IPS-11a (cell line): ENCODE data around the gene TWNK.
A peak's percentile ranks its signal among the peaks of the same experiment; 100 is the strongest.

ENCODE experiments used
- H3K4me3 ChIP-seq: one replicate; pipeline ENCODE4 v1.5.1; 2013; ENCODE audit warnings: low read depth, low read length, control low read depth

The TWNK gene

DNA sequence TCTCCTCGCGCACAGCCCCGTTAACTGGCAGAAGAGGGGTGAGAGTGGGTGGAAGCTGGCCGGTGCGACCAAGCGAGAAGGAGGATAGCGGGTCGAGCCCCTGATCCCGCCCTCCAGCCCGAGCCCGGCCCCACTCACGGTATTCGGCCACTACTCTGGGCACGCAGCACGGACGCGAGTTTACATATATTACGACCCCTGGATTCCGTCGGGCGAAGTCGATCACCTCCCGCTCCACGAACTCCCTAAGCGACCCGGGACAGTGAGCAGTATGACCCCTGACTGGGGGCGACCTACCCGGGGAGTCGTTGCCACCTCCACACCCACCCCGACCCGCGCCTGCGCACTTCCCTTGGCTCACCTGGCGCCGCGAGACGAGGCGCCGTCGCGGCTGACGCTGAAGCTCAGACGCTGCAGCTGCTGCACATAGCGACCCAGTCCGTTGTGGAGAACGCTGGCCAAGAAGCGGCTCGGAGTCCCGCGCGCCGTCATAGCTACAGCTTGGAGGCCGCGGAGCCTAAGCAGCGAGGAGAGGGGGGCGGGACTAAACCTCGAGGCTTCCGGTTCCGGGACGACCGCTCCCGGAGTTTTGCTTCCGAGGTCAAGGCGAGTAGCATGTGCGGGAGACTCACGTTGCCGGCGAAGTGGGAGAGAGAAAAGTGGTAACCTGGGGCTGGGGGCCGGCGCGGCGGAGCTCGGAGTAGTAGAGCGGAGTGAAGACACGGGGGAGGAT, at the start of gene TWNK, which contains the start of gene MRPL43:
TWNK (plus strand) TSS at position 592 of the 733 bp plus-strand sequence. CDS start 668 bp downstream, outside the sequence.
MRPL43 (minus strand) TSS at position 546 of the 733 bp plus-strand sequence; CDS start at position 492, 54 bp downstream.
- H3K4me3 ChIP-seq, result peak within 1 kb of the TSS; percentile 98

GRCh38 chr10:100939763-100940344, 47.5 kb upstream of the TWNK start:
- H3K4me3 ChIP-seq, result no peak overlapping the region

DNA sequence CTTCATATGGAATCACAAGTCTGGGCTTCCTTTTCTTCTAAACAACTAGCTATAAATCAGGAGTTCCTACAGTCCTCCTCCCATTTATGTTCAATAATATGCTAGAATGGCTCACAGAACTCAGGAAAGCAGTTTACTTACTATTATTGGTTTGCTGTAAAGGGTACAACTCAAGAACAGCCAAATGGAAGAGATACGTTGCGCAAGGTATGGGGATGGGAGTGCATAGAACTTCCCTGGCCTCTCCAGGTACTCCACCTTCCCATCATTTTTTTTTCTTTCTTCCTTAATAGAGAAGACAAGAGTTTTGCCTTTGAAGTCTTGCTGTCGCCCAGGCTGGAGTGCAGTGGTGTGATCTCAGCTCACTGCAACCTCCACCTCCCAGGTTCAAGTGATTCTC, 45.1 kb upstream of the TWNK start:
- no peak overlapping the region for H3K4me3 ChIP-seq

- no peak overlapping the region for H3K4me3 ChIP-seq
Measured at GRCh38 chr10:100943508-100943907, 43.8 kb upstream of the TWNK start.

DNA sequence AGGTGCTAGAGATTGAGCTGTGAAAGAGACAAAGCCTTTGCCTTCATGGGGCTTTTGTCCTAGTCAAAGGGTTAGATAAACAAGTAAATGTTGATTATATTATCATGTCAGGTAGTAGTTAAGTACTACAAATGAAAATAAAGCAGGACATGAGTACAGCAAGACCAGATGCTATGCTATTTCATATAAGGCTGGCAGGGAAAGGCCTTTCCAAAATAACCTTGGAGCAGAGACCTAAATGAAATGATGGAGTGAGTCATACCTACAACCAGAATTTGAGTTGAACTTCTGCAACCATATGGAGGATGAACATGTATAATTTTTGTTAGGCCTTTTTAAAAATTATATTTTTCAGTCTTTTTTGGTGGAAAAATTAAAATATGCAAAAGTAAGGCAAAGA, 41.6 kb upstream of the TWNK start:
- H3K4me3 ChIP-seq, result no peak overlapping the region

DNA sequence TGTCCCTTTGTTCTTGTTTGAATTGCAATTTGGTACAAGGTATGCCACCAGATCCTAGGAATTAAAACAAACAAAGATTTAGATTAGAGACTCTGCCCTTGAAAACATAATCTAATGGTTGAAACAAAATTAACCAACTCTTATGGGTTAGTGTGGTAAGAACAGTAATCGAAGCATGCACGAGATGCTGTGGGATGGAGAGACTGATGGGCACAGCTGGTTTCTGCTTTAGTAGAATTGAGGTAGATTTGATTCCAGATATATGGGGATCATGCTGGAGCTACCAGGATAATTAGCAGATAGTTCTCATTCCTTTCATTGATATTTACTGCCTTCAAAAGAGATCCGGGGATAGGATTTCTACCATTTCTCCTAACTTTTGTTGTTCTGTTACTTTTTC, 38.4 kb upstream of the TWNK start:
- no peak overlapping the region for H3K4me3 ChIP-seq

DNA sequence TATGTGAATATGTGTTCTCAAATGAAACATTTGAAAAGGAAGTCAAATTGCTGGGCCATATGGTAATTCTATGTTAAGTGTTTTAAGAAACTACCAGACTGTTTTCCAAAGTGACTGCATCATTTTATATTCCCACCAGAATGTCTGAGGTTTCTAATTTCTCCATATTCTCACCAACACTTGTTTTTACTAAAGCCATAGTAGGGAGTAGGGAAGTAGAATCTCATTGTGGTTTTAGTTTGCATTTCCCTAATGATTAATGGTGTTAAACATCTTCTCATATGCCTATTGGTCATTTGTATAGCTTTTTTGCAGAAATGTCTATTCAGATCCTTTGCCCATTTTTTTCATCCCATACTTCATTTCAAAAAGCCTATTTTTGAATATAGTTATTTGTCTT, 27.1 kb upstream of the TWNK start:
- no peak overlapping the region for H3K4me3 ChIP-seq

DNA sequence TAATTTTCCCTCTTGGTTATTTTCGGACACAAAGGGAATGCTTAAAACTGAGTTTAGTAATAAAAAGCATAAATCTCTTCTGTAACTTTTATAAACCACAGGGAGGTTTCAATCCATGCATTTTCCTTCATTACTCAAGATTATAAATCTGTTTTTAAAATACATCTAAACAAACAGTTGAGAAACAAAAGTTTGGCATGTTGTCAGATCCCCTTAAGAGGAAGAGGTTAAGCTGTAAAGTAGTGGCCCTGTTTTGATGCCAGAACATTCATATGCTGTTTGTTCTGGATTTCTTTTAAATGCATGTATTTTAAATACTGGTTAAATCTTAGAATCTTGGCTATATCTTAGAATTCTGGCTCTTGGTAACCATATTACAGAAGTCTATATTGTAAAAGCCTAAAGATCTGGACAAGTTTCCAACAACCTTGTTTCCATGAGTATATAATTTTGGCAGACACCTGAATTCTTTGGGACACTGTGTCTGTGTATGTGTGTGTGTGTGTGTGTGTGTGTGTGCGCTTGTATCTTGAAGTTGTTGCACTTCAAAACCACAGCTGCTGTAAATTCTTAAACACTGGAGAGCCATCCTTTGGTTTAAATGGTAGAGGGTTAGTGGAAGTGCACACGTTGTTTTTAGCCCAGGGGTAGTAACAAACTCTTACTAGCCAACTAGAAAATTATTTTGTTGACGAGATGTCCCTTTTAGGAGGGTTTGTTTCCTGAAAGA, 24.8 kb upstream of the TWNK start:
- H3K4me3 ChIP-seq, result no peak overlapping the region

DNA sequence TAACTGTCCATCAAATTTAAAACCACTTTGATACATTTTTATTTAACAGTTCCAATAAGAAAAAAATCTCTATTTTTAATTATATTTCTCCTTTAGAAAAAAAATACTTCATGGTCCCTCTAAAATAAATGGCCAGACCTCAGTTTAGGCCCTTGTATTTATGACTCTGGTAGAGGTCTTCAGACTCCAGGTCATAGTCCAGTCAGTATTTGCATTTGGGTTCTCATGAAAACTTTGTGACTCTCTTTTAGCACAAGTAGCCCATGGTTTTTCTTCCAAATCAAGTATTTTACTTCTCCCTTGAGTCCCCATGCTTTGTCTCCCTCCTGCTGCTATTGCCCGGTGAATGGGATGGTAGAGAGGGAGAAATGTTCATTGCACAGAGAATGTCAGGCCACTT, 23.5 kb upstream of the TWNK start:
- no peak overlapping the region for H3K4me3 ChIP-seq

DNA sequence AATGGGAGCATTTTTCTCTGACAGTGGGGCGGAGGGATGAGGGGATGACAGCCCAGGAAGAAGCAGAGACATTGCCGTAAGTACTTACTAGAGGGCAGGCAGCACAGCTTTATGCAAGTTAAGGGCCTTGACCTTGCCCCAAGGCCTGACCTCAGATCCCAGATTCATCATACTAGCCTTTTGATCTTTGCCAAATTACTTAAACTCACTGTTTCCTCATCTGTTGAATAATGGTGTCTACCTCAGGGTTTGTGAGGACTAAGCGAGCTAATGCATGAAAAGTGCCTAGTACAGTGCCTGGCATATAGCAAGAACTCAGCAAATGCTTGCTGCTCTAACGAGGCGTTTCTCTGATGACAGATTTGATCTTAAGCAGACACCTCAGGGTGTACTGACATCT, 21.5 kb upstream of the TWNK start:
- H3K4me3 ChIP-seq, result no peak overlapping the region

- no peak overlapping the region for H3K4me3 ChIP-seq
Measured at GRCh38 chr10:100966887-100967286, 20.5 kb upstream of the TWNK start.

- no peak overlapping the region for H3K4me3 ChIP-seq
Measured at GRCh38 chr10:100967332-100967731, 20.0 kb upstream of the TWNK start.

- H3K4me3 ChIP-seq, result no peak overlapping the region
Measured at GRCh38 chr10:100968062-100968736, 19.1 kb upstream of the TWNK start.

- H3K4me3 ChIP-seq, result peak overlapping the region; percentile 36
Measured at GRCh38 chr10:100968863-100969186, 18.5 kb upstream of the TWNK start.

DNA sequence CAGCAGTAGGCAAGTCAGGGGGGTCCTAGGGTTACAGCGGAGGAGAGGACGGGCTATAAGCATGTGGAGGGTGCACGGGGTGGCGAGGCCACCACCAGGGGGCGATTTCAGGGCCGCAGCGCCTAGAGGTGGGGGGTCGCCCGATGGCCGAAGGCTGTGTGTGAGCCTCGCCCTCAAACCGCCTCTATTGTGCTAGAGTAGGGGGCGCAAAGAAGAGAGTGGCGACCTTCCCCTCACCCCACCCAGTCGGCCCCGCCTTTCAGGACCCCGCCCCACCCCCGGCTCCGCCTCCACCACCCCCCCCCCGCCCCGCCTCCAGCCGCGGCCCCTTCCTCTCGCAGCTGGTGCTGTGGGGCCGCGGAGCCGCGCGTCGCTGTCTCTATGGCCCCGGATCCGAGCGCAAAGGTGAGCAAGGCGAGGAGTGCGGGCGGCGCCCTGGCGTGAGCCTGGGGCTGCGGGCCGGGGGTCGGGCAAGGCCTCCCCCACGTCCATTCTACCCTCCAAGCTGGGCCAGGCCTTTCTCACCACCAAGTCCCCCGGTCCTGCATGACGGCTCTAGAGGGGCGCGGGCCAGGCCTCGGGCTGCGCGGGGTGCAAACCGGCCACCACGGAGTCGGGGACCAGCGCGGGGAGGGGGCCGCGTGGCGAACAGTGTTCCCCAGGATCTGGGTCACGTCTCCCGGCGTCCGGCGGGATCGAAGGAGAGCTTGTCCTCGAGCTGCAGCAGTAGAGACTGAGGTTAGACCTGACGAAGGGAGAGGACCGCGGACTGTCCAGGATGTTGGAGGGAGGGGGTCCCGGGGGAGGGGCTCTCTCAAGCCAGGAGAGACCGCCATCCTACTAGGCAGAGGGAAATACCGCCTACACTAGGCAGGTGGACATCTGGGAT, 17.9 kb upstream of the TWNK start, which contains the start of gene SEMA4G:
SEMA4G (plus strand) TSS at position 318 of the 889 bp plus-strand sequence. CDS start 3,409 bp downstream, outside the sequence.
- peak within 1 kb of the TSS; percentile 36 for H3K4me3 ChIP-seq

- H3K4me3 ChIP-seq, result peak overlapping the region; percentile 36
Measured at GRCh38 chr10:100970076-100970913, 17.0 kb upstream of the TWNK start.

DNA sequence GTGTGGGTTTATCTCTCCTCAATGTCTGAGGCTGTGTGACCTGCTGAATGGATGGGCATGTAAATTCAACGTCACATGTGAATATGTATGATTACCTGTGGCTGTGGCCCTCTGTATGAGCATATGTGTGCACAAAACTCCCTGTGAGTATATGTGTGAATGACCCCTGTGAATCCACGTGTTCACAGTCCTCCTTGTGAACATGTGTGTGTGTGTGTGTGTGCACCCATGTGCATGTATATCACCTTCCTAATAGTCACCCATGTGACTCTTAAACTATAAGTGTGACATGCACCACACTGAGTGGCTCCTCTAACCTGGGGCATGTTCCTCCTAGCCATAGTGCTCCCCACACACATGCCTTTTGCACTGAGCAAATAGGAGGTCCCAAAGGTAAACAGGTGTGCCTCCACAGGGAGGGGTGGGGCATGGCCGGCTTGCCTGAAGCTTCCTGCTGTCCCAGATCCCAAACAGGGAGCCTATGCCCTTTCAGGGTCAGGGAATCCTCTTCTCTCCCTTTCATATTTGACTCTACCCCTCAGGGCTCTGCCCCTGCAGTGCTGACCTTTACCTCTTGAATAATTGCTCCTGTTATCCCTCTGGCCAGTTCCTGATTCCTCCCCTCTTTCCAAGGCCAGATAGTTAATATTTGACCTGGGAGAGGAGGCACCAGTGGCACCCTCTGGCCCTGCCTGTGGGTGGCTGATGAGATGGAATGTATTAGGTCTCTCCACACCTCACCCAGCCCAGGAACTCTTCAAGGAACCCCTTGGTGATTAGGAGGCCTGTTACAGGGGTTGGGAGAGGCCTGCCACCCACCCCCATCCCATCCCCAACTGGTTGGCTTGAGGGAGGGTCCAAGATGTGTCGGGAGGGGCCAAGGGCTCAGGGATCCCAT, 16.2 kb upstream of the TWNK start:
- no peak overlapping the region for H3K4me3 ChIP-seq

GRCh38 chr10:100972115-100972903, 15.0 kb upstream of the TWNK start:
- H3K4me3 ChIP-seq, result no peak overlapping the region
